HepG2 (cell line): ENCODE data around the gene CRTC2. TPM values are rescaled to one million over a fixed set of nuclear protein-coding genes. Genes with fewer than 3 reads are reported as not detected.

Source experiments
- ATAD3A ChIP-seq: sonication (generic); formaldehyde crosslinking; IDR thresholded peaks from 2 replicates; pipeline ENCODE4 v1.4.0; 2020; ENCODE audit warnings: missing genetic modification reagents
- CERS6 ChIP-seq: sonication (generic); formaldehyde crosslinking; IDR thresholded peaks from 2 replicates; pipeline ENCODE4 v1.5.0; 2020; ENCODE audit warnings: missing genetic modification reagents
- CREB3 ChIP-seq: sonication (generic); formaldehyde crosslinking; IDR thresholded peaks from 2 replicates; pipeline ENCODE4 v1.5.0; 2020; ENCODE audit warnings: missing genetic modification reagents
- ELF4 ChIP-seq: sonication (generic); formaldehyde crosslinking; IDR thresholded peaks from 2 replicates; pipeline ENCODE4 v1.5.0; 2020; ENCODE audit warnings: missing genetic modification reagents, mild to moderate bottlenecking, moderate library complexity, borderline replicate concordance
- GLI4 ChIP-seq: sonication (generic); formaldehyde crosslinking; IDR thresholded peaks from 2 replicates; pipeline ENCODE4 v1.5.1; 2020; ENCODE audit warnings: missing genetic modification reagents, mild to moderate bottlenecking, moderate library complexity, borderline replicate concordance
- HIC2 ChIP-seq: sonication (generic); formaldehyde crosslinking; IDR thresholded peaks from 2 replicates; pipeline ENCODE4 v1.9.0; 2022; ENCODE audit warnings: low read depth, missing genetic modification reagents
- RCOR2 ChIP-seq: IDR thresholded peaks from 2 replicates; pipeline ENCODE4 v1.6.1; 2016; ENCODE audit warnings: missing biosample characterization, missing genetic modification reagents
- SALL1 ChIP-seq: sonication (generic); formaldehyde crosslinking; IDR thresholded peaks from 2 replicates; pipeline ENCODE4 v1.8.0; 2022; ENCODE audit warnings: mild to moderate bottlenecking, missing genetic modification reagents
- SIN3A ChIP-seq: IDR thresholded peaks from 2 replicates; pipeline ENCODE4 v1.6.1; 2011; ENCODE audit warnings: low read depth, mild to moderate bottlenecking, control low read depth, low read length, borderline replicate concordance
- SIN3B ChIP-seq: fragments of 150-350 bp; IDR thresholded peaks from 2 replicates; pipeline ENCODE4 v1.6.1; 2014; ENCODE audit warnings: low read length
- SNAPC2 ChIP-seq: sonication (generic); formaldehyde crosslinking; IDR thresholded peaks from 2 replicates; pipeline ENCODE4 v1.8.1; 2022; ENCODE audit warnings: mild to moderate bottlenecking, missing genetic modification reagents
- TRAFD1 ChIP-seq: sonication (generic); formaldehyde crosslinking; IDR thresholded peaks from 2 replicates; pipeline ENCODE4 v1.5.1; 2020; ENCODE audit warnings: missing genetic modification reagents, mild to moderate bottlenecking, borderline replicate concordance
- ZMYM2 ChIP-seq: sonication (generic); formaldehyde crosslinking; IDR thresholded peaks from 2 replicates; pipeline ENCODE4 v1.8.0; 2022; ENCODE audit warnings: mild to moderate bottlenecking, missing genetic modification reagents
- ZNF205 ChIP-seq: IDR thresholded peaks from 2 replicates; pipeline ENCODE4 v1.6.1; 2018; ENCODE audit warnings: missing biosample characterization, missing genetic modification reagents
- ZNF331 ChIP-seq: sonication (generic); formaldehyde crosslinking; IDR thresholded peaks from 2 replicates; pipeline ENCODE4 v1.4.0; 2020; ENCODE audit warnings: missing genetic modification reagents
- ZNF503 ChIP-seq: sonication (generic); formaldehyde crosslinking; IDR thresholded peaks from 2 replicates; pipeline ENCODE4 v1.4.0; 2020; ENCODE audit warnings: missing genetic modification reagents
- ZNF607 ChIP-seq: sonication (generic); formaldehyde crosslinking; IDR thresholded peaks from 2 replicates; pipeline ENCODE4 v1.5.1; 2020; ENCODE audit warnings: missing genetic modification reagents, mild to moderate bottlenecking, borderline replicate concordance
- ZNF740 ChIP-seq: sonication (generic); formaldehyde crosslinking; IDR thresholded peaks from 2 replicates; pipeline ENCODE4 v1.4.0; 2020; ENCODE audit warnings: missing genetic modification reagents
- ZSCAN31 ChIP-seq: sonication (generic); formaldehyde crosslinking; IDR thresholded peaks from 2 replicates; pipeline ENCODE4 v1.5.0; 2020; ENCODE audit warnings: low read depth, mild to moderate bottlenecking, missing genetic modification reagents
- polyA plus RNA-seq, 8 experiments: library from polyadenylated mRNA; depleted of rRNA in 3 of 8; stranded (reverse) in 7 of 8; unstranded in 1 of 8; fragments of >200 nt; fragmentation: Illumina TruSeq in 4 of 8; extraction: Trizol in 4 of 8; gene quantifications; 2 replicates each; pipeline versions ENCODE4 v1.2.1 to v1.2.3, GENCODE V29; 2011 to 2016; ENCODE audit warnings: low read depth in 4 of 8, missing spikeins in 1 of 8, mixed read lengths in 1 of 8; ENCODE audit not compliant: insufficient read depth in 1 of 8
- total RNA-seq, 5 experiments: library from RNA; depleted of rRNA; stranded (reverse); fragments of >200 nt; fragmentation: Illumina TruSeq; extraction: Trizol; gene quantifications; 2 replicates each; pipeline ENCODE4 v1.2.3, GENCODE V29; 2016; ENCODE audit warnings: low read depth in 1 of 5

The CRTC2 gene
- total and polyA plus RNA-seq, 2 of the 13 experiments (the other 11 are each of a cell fraction or from before 2014, with no cell fraction given) = 6.1 to 26.7 TPM

GRCh38 chr1:153946622-153947241, 11.7 kb downstream of the CRTC2 start, which contains the start of gene DENND4B (continued):
- TF ChIP-seq ZNF503 (CRISPR knock-in tag) (peak; percentile 42; the same call in 1 of the 2 replicates), ZNF205 (0 out of 2 replicates have a peak, but pooled peaks have one; percentile 42), ZNF607 (CRISPR knock-in tag) (peak; percentile 77; the same call in 1 of the 2 replicates), ZNF740 (CRISPR knock-in tag) (no peak), SALL1 (CRISPR knock-in tag) (peak; percentile 80), TRAFD1 (CRISPR knock-in tag) (no peak), SIN3A (no peak), ATAD3A (no peak), SIN3B (no peak), SNAPC2 (CRISPR knock-in tag) (no peak), CREB3 (CRISPR knock-in tag) (no peak), GLI4 (no peak), HIC2 (peak; percentile 55; the same call in 1 of the 2 replicates), ZMYM2 (CRISPR knock-in tag) (no peak), ELF4 (no peak), CERS6 (no peak), ZNF331 (CRISPR knock-in tag) (peak; percentile 75; the same call in 1 of the 2 replicates), ZSCAN31 (CRISPR knock-in tag) (peak; percentile 21; the same call in 1 of the 2 replicates), RCOR2 (CRISPR knock-in tag) (no peak)
